IMR-90 (cell line): Measurements from ENCODE around the gene DOK6. TPM values are rescaled to one million over a fixed set of nuclear protein-coding genes. Genes with fewer than 3 reads are reported as not detected.
A peak's percentile ranks its signal among the peaks of the same experiment; 100 is the strongest.

Source experiments
- ATAC-seq: fragments of 200-7000 bp; cut with Tn5 transposase; 2 replicates; pipeline ENCODE4 v1.9.1; 2020; ENCODE audit warnings: low read depth, mild to moderate bottlenecking, moderate library complexity
- BruUV-seq: library from RNA; stranded (reverse); fragments of 400-500 nt; replicated peaks from 2 replicates; lab custom pipeline; 2021; lab: Mats Ljungman, UMichigan
- CTCF ChIA-PET: fragments of 300-600 bp; formaldehyde crosslinking; extraction: SDS; loops from one replicate; lab custom pipeline; 2021; ENCODE audit warnings: antibody characterized with exemption; lab: Yijun Ruan, JAX
- POLR2A ChIA-PET: fragments of 300-600 bp; sonication (Branson Sonifier 250); formaldehyde crosslinking; loops from one replicate; lab custom pipeline; 2022; ENCODE audit warnings: antibody characterized with exemption; ENCODE audit not compliant: unreplicated experiment; lab: Charles Lee
- DNase-seq: peaks from one replicate; pipeline ENCODE4 v3.0.0; 2013
- H2AFZ ChIP-seq: replicated peaks from 2 replicates; pipeline ENCODE3; 2013; ENCODE audit warnings: low read length, mild to moderate bottlenecking; ENCODE audit not compliant: poor library complexity
- H2AK5ac ChIP-seq: 2 replicates; pipeline ENCODE4 v1.6.1; 2013; ENCODE audit warnings: low read depth, low read length, inconsistent platforms
- H2AK9ac ChIP-seq: replicated peaks from 2 replicates; pipeline ENCODE3; 2013; ENCODE audit warnings: mild to moderate bottlenecking, low read depth, low read length, moderate library complexity; ENCODE audit not compliant: poor library complexity
- H2BK120ac ChIP-seq: 2 replicates; pipeline ENCODE4 v1.6.1; 2013; ENCODE audit warnings: low read depth, low read length, inconsistent platforms
- H2BK15ac ChIP-seq: 3 replicates; pipeline ENCODE4 v1.6.1; 2013; ENCODE audit warnings: low read depth, low read length, inconsistent platforms
- H2BK20ac ChIP-seq: 2 replicates; pipeline ENCODE4 v1.6.1; 2013; ENCODE audit warnings: low read depth, mild to moderate bottlenecking, inconsistent platforms, low read length, moderate library complexity
- H2BK5ac ChIP-seq: 2 replicates; pipeline ENCODE4 v1.6.1; 2013; ENCODE audit warnings: mild to moderate bottlenecking, low read depth, low read length, inconsistent platforms; ENCODE audit not compliant: poor library complexity, severe bottlenecking
- H3K14ac ChIP-seq: replicated peaks from 2 replicates; pipeline ENCODE4 v1.6.1; 2013; ENCODE audit warnings: low read depth, low read length, inconsistent platforms
- H3K18ac ChIP-seq: 2 replicates; pipeline ENCODE4 v1.6.1; 2013; ENCODE audit warnings: low read depth, low read length, control low read depth
- H3K23ac ChIP-seq: 2 replicates; pipeline ENCODE4 v1.6.1; 2013; ENCODE audit warnings: low read depth, low read length, inconsistent platforms
- H3K27ac ChIP-seq: 2 replicates; pipeline ENCODE4 v1.5.1; 2013; ENCODE audit warnings: mild to moderate bottlenecking, control low read depth, low read length; ENCODE audit not compliant: insufficient read depth
- H3K27me3 ChIP-seq: 2 replicates; pipeline ENCODE4 v1.6.1; 2013; ENCODE audit warnings: low read length; ENCODE audit not compliant: control insufficient read depth, insufficient read depth
- H3K36me3 ChIP-seq: 2 replicates; pipeline ENCODE4 v1.6.1; 2013; ENCODE audit warnings: low read length, mixed read lengths; ENCODE audit not compliant: control insufficient read depth, insufficient read depth
- H3K4ac ChIP-seq: 2 replicates; pipeline ENCODE4 v1.6.1; 2013; ENCODE audit warnings: low read depth, low read length, inconsistent platforms
- H3K4me1 ChIP-seq: 2 replicates; pipeline ENCODE4 v1.6.1; 2013; ENCODE audit warnings: low read length, mixed read lengths; ENCODE audit not compliant: control insufficient read depth, insufficient read depth
- H3K4me2 ChIP-seq: 2 replicates; pipeline ENCODE4 v1.6.1; 2013; ENCODE audit warnings: low read depth, mild to moderate bottlenecking, control low read depth, low read length, moderate library complexity
- H3K4me3 ChIP-seq: 2 replicates; pipeline ENCODE4 v1.5.1; 2013; ENCODE audit warnings: low read depth, mild to moderate bottlenecking, control low read depth, low read length, moderate library complexity; ENCODE audit not compliant: insufficient read depth
- H3K56ac ChIP-seq: 2 replicates; pipeline ENCODE4 v1.6.1; 2013; ENCODE audit warnings: low read length, inconsistent platforms; ENCODE audit not compliant: insufficient read depth; ENCODE audit errors: extremely low read depth
- H3K79me1 ChIP-seq, 2 experiments: 2 replicates each; pipeline ENCODE4 v1.6.1; 2013; ENCODE audit warnings: low read length in 2 of 2, inconsistent platforms in 1 of 2, low read depth in 1 of 2
- H3K9ac ChIP-seq: 2 replicates; pipeline ENCODE4 v1.6.1; 2013; ENCODE audit warnings: low read depth, low read length, control low read depth
- H3K9me1 ChIP-seq: 2 replicates; pipeline ENCODE4 v1.6.1; 2013; ENCODE audit warnings: low read length, inconsistent platforms; ENCODE audit not compliant: insufficient read depth
- H3K9me3 ChIP-seq: 2 replicates; pipeline ENCODE4 v1.6.1; 2013; ENCODE audit warnings: low read length; ENCODE audit not compliant: control insufficient read depth, insufficient read depth
- H4K20me1 ChIP-seq: 2 replicates; pipeline ENCODE4 v1.6.1; 2013; ENCODE audit warnings: low read length, inconsistent platforms; ENCODE audit not compliant: insufficient read depth
- H4K5ac ChIP-seq: 2 replicates; pipeline ENCODE4 v1.6.1; 2013; ENCODE audit warnings: mild to moderate bottlenecking, low read depth, low read length, control low read depth
- H4K8ac ChIP-seq, 2 experiments: 2 replicates each; pipeline ENCODE4 v1.6.1; 2013; ENCODE audit warnings: low read depth in 2 of 2, low read length in 2 of 2, control low read depth in 1 of 2, inconsistent platforms in 1 of 2
- H4K91ac ChIP-seq: 2 replicates; pipeline ENCODE4 v1.6.1; 2013; ENCODE audit warnings: low read depth, low read length, inconsistent platforms; ENCODE audit not compliant: insufficient read depth
- CEBPB ChIP-seq: IDR thresholded peaks from 2 replicates; pipeline ENCODE4 v1.6.1; 2012; ENCODE audit warnings: low read depth, low read length, improper control_type of control experiment
- CHD1 ChIP-seq: IDR thresholded peaks from 2 replicates; pipeline ENCODE4 v1.6.1; 2012; ENCODE audit warnings: low read depth, low read length, improper control_type of control experiment
- CTCF ChIP-seq: conservative IDR thresholded peaks from 2 replicates; pipeline ENCODE4 v1.5.1; 2012; ENCODE audit warnings: mild to moderate bottlenecking, low read depth, low read length, improper control_type of control experiment
- ELK1 ChIP-seq: fragments of 150-350 bp; IDR thresholded peaks from 2 replicates; pipeline ENCODE4 v1.6.1; 2016; ENCODE audit warnings: low read depth, mild to moderate bottlenecking, low read length, moderate library complexity, borderline replicate concordance
- FOS ChIP-seq: fragments of 150-350 bp; IDR thresholded peaks from 2 replicates; pipeline ENCODE4 v1.6.1; 2016; ENCODE audit warnings: low read depth, low read length
- MAFK ChIP-seq: IDR thresholded peaks from 2 replicates; pipeline ENCODE4 v1.6.1; 2012; ENCODE audit warnings: low read depth, low read length, improper control_type of control experiment
- MAZ ChIP-seq: IDR thresholded peaks from 2 replicates; pipeline ENCODE4 v1.6.1; 2012; ENCODE audit warnings: low read depth, mild to moderate bottlenecking, low read length, improper control_type of control experiment, moderate library complexity, borderline replicate concordance
- MXI1 ChIP-seq: IDR thresholded peaks from 2 replicates; pipeline ENCODE4 v1.6.1; 2012; ENCODE audit warnings: low read depth, mild to moderate bottlenecking, low read length, moderate library complexity, borderline replicate concordance
- NFE2L2 ChIP-seq: fragments of 150-350 bp; IDR thresholded peaks from 2 replicates; pipeline ENCODE4 v1.6.1; 2016; ENCODE audit warnings: low read depth, mild to moderate bottlenecking, low read length
- POLR2A ChIP-seq: IDR thresholded peaks from 2 replicates; pipeline ENCODE4 v1.6.1; 2012; ENCODE audit warnings: mild to moderate bottlenecking, low read depth, low read length
- RAD21 ChIP-seq: IDR thresholded peaks from 2 replicates; pipeline ENCODE4 v1.6.1; 2012; ENCODE audit warnings: low read length, improper control_type of control experiment
- RFX5 ChIP-seq: IDR thresholded peaks from 2 replicates; pipeline ENCODE4 v1.8.0; 2012; ENCODE audit warnings: low read depth, mild to moderate bottlenecking, low read length, moderate library complexity
- SMC3 ChIP-seq: fragments of 150-350 bp; IDR thresholded peaks from 2 replicates; pipeline ENCODE4 v1.6.1; 2016; ENCODE audit warnings: low read depth, mild to moderate bottlenecking, antibody characterized with exemption, low read length, moderate library complexity
- WGBS, 2 experiments: methylation state at CpG; one replicate each; pipeline versions ENCODE4 v1.1.5 to v1.1.7; 2013; ENCODE audit warnings: missing lambda C conversion rate in 2 of 2; ENCODE audit not compliant: insufficient read length in 1 of 2; ENCODE audit errors: extremely low coverage in 2 of 2; 5-methylcytosine and 5-hydroxymethylcytosine counted together
- dilution Hi-C: fragments of 300-500 bp; cut with HindIII; formaldehyde crosslinking; loops from one replicate; pipeline ENCODE4 v1.14.3; 2018; ENCODE audit warnings: low sequenced_read_pairs; ENCODE audit not compliant: unreplicated experiment
- in situ Hi-C: fragments of 300-500 bp; cut with MboI; formaldehyde crosslinking; loops from 3 replicates; pipeline ENCODE4 v1.14.3; 2019; ENCODE audit warnings: low sequenced_read_pairs, inconsistent platforms, mixed read lengths
- intact Hi-C: fragments of 100-400 bp; cut with micrococcal nuclease; formaldehyde crosslinking; loops from 2 replicates; pipeline ENCODE4 v1.10.0; 2022
- polyA plus RNA-seq, 3 experiments: library from polyadenylated mRNA; depleted of rRNA; stranded (reverse); fragments of >200 nt; gene quantifications; 2 replicates each; pipeline ENCODE4 v1.2.3, GENCODE V29; 2012; ENCODE audit warnings: low replicate concordance in 1 of 3
- total RNA-seq: library from RNA; depleted of rRNA; stranded (reverse); fragments of >200 nt; gene quantifications from 2 replicates; pipeline ENCODE4 v1.2.3, GENCODE V29; 2012
- TF ChIP-seq, protein P1 (sequence below): fragments of 150-350 bp; IDR thresholded peaks from 2 replicates; pipeline ENCODE4 v1.6.1; 2017; ENCODE audit warnings: mild to moderate bottlenecking, antibody characterized with exemption, low read length, low read depth

DOK6 gene
- total and polyA plus RNA-seq, 2 of the 4 experiments (the other 2 are of a cell fraction): 1.9 to 2.7 TPM

GRCh38 chr18:69487488-69488394 is 87.1 kb downstream of the DOK6 start:
- intact Hi-C loops: loop anchor here (10.0 kb wide), 1 partner anchor 643 kb away; no protein-coding TSS in a partner anchor
- no peak for TF ChIP-seq CEBPB
- no peak for TF ChIP-seq POLR2A
- no peak for TF ChIP-seq NFE2L2
- TF ChIP-seq MAFK: no peak
- TF ChIP-seq MAZ: no peak
- no peak for TF ChIP-seq CTCF
- no peak for TF ChIP-seq FOS
- TF ChIP-seq, protein P1, sequence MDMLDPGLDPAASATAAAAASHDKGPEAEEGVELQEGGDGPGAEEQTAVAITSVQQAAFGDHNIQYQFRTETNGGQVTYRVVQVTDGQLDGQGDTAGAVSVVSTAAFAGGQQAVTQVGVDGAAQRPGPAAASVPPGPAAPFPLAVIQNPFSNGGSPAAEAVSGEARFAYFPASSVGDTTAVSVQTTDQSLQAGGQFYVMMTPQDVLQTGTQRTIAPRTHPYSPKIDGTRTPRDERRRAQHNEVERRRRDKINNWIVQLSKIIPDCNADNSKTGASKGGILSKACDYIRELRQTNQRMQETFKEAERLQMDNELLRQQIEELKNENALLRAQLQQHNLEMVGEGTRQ: no peak
- no peak for TF ChIP-seq ELK1
- TF ChIP-seq CHD1: no peak
- no peak for TF ChIP-seq RFX5
- no peak for TF ChIP-seq MXI1
- TF ChIP-seq RAD21: no peak
- no peak for TF ChIP-seq SMC3

More at GRCh38 chr18:69487488-69488394, 87.1 kb downstream of the DOK6 start:
- Histone ChIP-seq H2BK15ac (peak overlapping the region; percentile 54; the same call in 1 of the 3 replicates), H2AK5ac (peak overlapping the region; percentile 79), H3K9ac (no peak overlapping the region), H2BK20ac (peak overlapping the region; percentile 70), H4K5ac (no peak overlapping the region), H4K91ac (peak overlapping the region; percentile 23; the same call in 1 of the 2 replicates), H3K27ac (no peak overlapping the region), H3K23ac (no peak overlapping the region; the same call in 1 of the 2 replicates), H4K20me1 (no peaks in the 10 kb centered on the region), H2BK120ac (peak overlapping the region; percentile 61), H3K4me1 (peaks cover 3% of the 10 kb centered on the region), H2AK9ac (no peak overlapping the region), H3K9me1 (no peaks in the 10 kb centered on the region), H3K9me3 (peaks cover 6% of the 10 kb centered on the region), H3K14ac (no peak overlapping the region), H3K4me3 (no peak overlapping the region), H3K4ac (peak overlapping the region; percentile 64), H4K8ac (no peak overlapping the region), H3K18ac (no peak overlapping the region), H3K4me2 (no peak overlapping the region), H3K27me3 (no peaks in the 10 kb centered on the region), H3K79me1 (no peaks in the 10 kb centered on the region), H3K56ac (no peak overlapping the region), H2AFZ (no peak overlapping the region), H3K36me3 (no peaks in the 10 kb centered on the region), H2BK5ac (no peak overlapping the region)
- BruUV-seq: no TSS peak
- no peak for DNase-seq
- in situ Hi-C loops (no loop called here), dilution Hi-C loops (no loop called here)
- WGBS, 2 experiments: 100% methylated on average over 1 of the region's 6 CpGs; no CpG with 5 or more reads in 1 of the 2 experiments
- ATAC-seq: no peak
- ChIA-PET CTCF (interaction anchor here (0.6 kb wide), 1 partner anchor 1487 kb away, joined by 4 read pairs; no protein-coding TSS in a partner anchor), POLR2A (interaction anchor here (0.6 kb wide), 1 partner anchor 318 kb away, joined by 3 read pairs; no protein-coding TSS in a partner anchor)
